Activated T-cell treated with anti-CD3 and anti-CD28 coated beads, Interleukin-2, amount 50 U/mL, for 48 hours (primary cell): ENCODE measurements around the gene P3H3.

ENCODE experiments used
- DNase-seq, 2 experiments: peaks; one replicate each; pipeline ENCODE4 v3.0.0-alpha.2; 2020

Gene P3H3

GRCh38 chr12:6827982-6828780, at the start of gene P3H3:
Gene P3H3 (plus strand): TSS chr12:6828407. CDS start chr12:6828441, 34 bp downstream.
- peak; percentile 40 to 56 for DNase-seq

- peak; percentile 94 to 95 for DNase-seq
These were observed 49.3 kb upstream of the P3H3 start for GRCh38 chr12:6778574-6779550.

GRCh38 chr12:6779708-6780432, 48.3 kb upstream of the P3H3 start:
- peak; percentile 46 to 58 for DNase-seq

- DNase-seq: peak; percentile 64 to 68
These were observed 47.6 kb upstream of the P3H3 start for GRCh38 chr12:6780573-6780972.

- no peak for DNase-seq
These were observed 46.1 kb upstream of the P3H3 start for GRCh38 chr12:6782119-6782518.

- no peak for DNase-seq
These were observed 45.2 kb upstream of the P3H3 start for GRCh38 chr12:6782850-6783566.

- DNase-seq: no peak
These were observed 44.4 kb upstream of the P3H3 start for GRCh38 chr12:6783828-6784227.

- no peak for DNase-seq
These were observed 43.9 kb upstream of the P3H3 start for GRCh38 chr12:6784296-6784695.

- DNase-seq: no peak
These were observed 43.4 kb upstream of the P3H3 start for GRCh38 chr12:6784761-6785160.

- DNase-seq: peak in 1 of 2 experiments; percentile 34
These were observed 41.7 kb upstream of the P3H3 start for GRCh38 chr12:6786416-6787094.

- no peak for DNase-seq
These were observed 40.9 kb upstream of the P3H3 start for GRCh38 chr12:6787309-6787708.

- DNase-seq: peak; percentile 84 to 87
These were observed 39.0 kb upstream of the P3H3 start, which contains the start of gene CD4 for GRCh38 chr12:6788972-6789924. Gene CD4 (plus strand): TSS chr12:6789528. CDS start chr12:6800139, 10,611 bp downstream.

GRCh38 chr12:6790496-6791150, 37.6 kb upstream of the P3H3 start:
- DNase-seq: peak; percentile 54 to 62

- peak; percentile 43 to 58 for DNase-seq
These were observed 36.2 kb upstream of the P3H3 start for GRCh38 chr12:6791931-6792520.

GRCh38 chr12:6792522-6793201, 35.5 kb upstream of the P3H3 start:
- DNase-seq: peak in 1 of 2 experiments; percentile 46

- DNase-seq: no peak
These were observed 33.1 kb upstream of the P3H3 start for GRCh38 chr12:6795088-6795487.

GRCh38 chr12:6796576-6796975, 31.6 kb upstream of the P3H3 start:
- no peak for DNase-seq

GRCh38 chr12:6799147-6799546, 29.1 kb upstream of the P3H3 start:
- DNase-seq: no peak

GRCh38 chr12:6807170-6807569, 21.0 kb upstream of the P3H3 start:
- no peak for DNase-seq
